Natural killer cell treated with Interleukin-12 subunit alpha and Interleukin-12 subunit beta and Interleukin-15 and Interleukin-18, amount 100 ng/mL, for 72 hours (primary cell): ENCODE data around the gene THAP11. TPM values are rescaled to one million over a fixed set of nuclear protein-coding genes. Genes with fewer than 3 reads are reported as not detected.
A peak's percentile ranks its signal among the peaks of the same experiment; 100 is the strongest.
"Not testable (repeated sequence)": the region's sequence is repeated elsewhere in the genome, so short reads cannot be mapped to it uniquely, and the experiment has no call there.

ENCODE experiments used
- ATAC-seq, 2 donors: fragments of 150-1000 bp; cut with Tn5 transposase in 1 of 2; sonication (Bioruptor Pico), chemical (Tn5 transposase) in 1 of 2; 2 replicates each; pipeline ENCODE4 v1.10.0; 2021
- DNase-seq: peaks from one replicate; pipeline ENCODE4 v3.0.0; 2022; ENCODE audit warnings: low spot score
- H3K27ac Mint-ChIP-seq, 2 donors: 1 replicate in 1 of 2; 2 replicates in 1 of 2; pipeline ENCODE4 v1.8.0; 2022; ENCODE audit warnings: mixed read lengths in 2 of 2, mild to moderate bottlenecking in 1 of 2, moderate library complexity in 1 of 2
- H3K27me3 Mint-ChIP-seq, 2 donors: 1 replicate in 1 of 2; 2 replicates in 1 of 2; pipeline ENCODE4 v1.8.0; 2022; ENCODE audit warnings: mixed read lengths in 2 of 2
- H3K36me3 Mint-ChIP-seq: one replicate; pipeline ENCODE4 v1.8.0; 2022; ENCODE audit warnings: mixed read lengths
- H3K4me1 Mint-ChIP-seq, 2 donors: 1 replicate in 1 of 2; 2 replicates in 1 of 2; pipeline ENCODE4 v1.8.0; 2022; ENCODE audit warnings: low read depth in 2 of 2, mixed read lengths in 2 of 2, mild to moderate bottlenecking in 1 of 2
- H3K4me3 Mint-ChIP-seq: one replicate; pipeline ENCODE4 v1.8.0; 2022; ENCODE audit warnings: mixed read lengths
- H3K9me3 Mint-ChIP-seq: 2 replicates; pipeline ENCODE4 v1.8.0; 2022; ENCODE audit warnings: mixed read lengths
- total RNA-seq, 2 donors: library from RNA; stranded (reverse); gene quantifications; one replicate each; pipeline ENCODE4 v1.2.3, GENCODE V29; 2022

THAP11 gene
- total RNA-seq, 2 donors from 2014 or later = 30.5 to 45.9 TPM

- Mint-ChIP-seq H3K4me3 (no peak overlapping the region), H3K9me3 (no peaks in the 10 kb centered on the region), H3K4me1 (peaks cover 24 to 40% of the 10 kb centered on the region in 2 donors), H3K27ac (peak overlapping the region in 1 of 2 donors; percentile 58), H3K27me3 (no peaks in the 10 kb centered on the region), H3K36me3 (no peaks in the 10 kb centered on the region)
- ATAC-seq (no peak), DNase-seq (no peak)
Measured at GRCh38 chr16:67861877-67862276, 19.8 kb downstream of the THAP11 start.

GRCh38 chr16:67862623-67863583 lies 20.8 kb downstream of the THAP11 start:
- ATAC-seq = no peak
- no peaks in the 10 kb centered on the region for H3K9me3 Mint-ChIP-seq
- H3K27ac Mint-ChIP-seq = no peak overlapping the region

GRCh38 chr16:67864044-67864443 lies 21.9 kb downstream of the THAP11 start:
- DNase-seq, H3K27ac Mint-ChIP-seq, H3K9me3 Mint-ChIP-seq, H3K27me3 Mint-ChIP-seq, ATAC-seq, H3K36me3 Mint-ChIP-seq, H3K4me3 Mint-ChIP-seq: not testable (repeated sequence)
- H3K4me1 Mint-ChIP-seq = peaks cover 12 to 21% of the 10 kb centered on the region in 2 donors

More at GRCh38 chr16:67862623-67863583, 20.8 kb downstream of the THAP11 start:
- no peak for DNase-seq
- H3K36me3 Mint-ChIP-seq = no peaks in the 10 kb centered on the region
- H3K4me3 Mint-ChIP-seq = no peak overlapping the region
- peaks cover 18 to 31% of the 10 kb centered on the region in 2 donors for H3K4me1 Mint-ChIP-seq
- no peaks in the 10 kb centered on the region for H3K27me3 Mint-ChIP-seq

GRCh38 chr16:67864594-67864993 lies 22.5 kb downstream of the THAP11 start:
- Mint-ChIP-seq H3K4me1 (peaks cover 12 to 19% of the 10 kb centered on the region in 2 donors), H3K9me3 (no peaks in the 10 kb centered on the region), H3K36me3 (no peaks in the 10 kb centered on the region), H3K27me3 (no peaks in the 10 kb centered on the region), H3K4me3 (no peak overlapping the region), H3K27ac (no peak overlapping the region)
- DNase-seq (no peak), ATAC-seq (no peak)

- Mint-ChIP-seq H3K27me3 (no peaks in the 10 kb centered on the region), H3K9me3 (no peaks in the 10 kb centered on the region), H3K4me1 (peaks cover 12 to 19% of the 10 kb centered on the region in 2 donors), H3K36me3 (no peaks in the 10 kb centered on the region), H3K27ac (no peak overlapping the region), H3K4me3 (no peak overlapping the region)
- DNase-seq (no peak), ATAC-seq (no peak)
Measured at GRCh38 chr16:67865318-67865717, 23.2 kb downstream of the THAP11 start.

GRCh38 chr16:67868290-67868689 lies 26.2 kb downstream of the THAP11 start:
- peaks cover 6 to 10% of the 10 kb centered on the region in 2 donors for H3K4me1 Mint-ChIP-seq
- no peak overlapping the region for H3K27ac Mint-ChIP-seq
- H3K4me3 Mint-ChIP-seq = no peak overlapping the region
- ATAC-seq (no peak), DNase-seq (no peak)
- H3K36me3 Mint-ChIP-seq = peaks cover 4% of the 10 kb centered on the region
- H3K9me3 Mint-ChIP-seq = no peaks in the 10 kb centered on the region
- H3K27me3 Mint-ChIP-seq = no peaks in the 10 kb centered on the region

- Mint-ChIP-seq H3K36me3 (peaks cover 10% of the 10 kb centered on the region), H3K4me3 (no peak overlapping the region), H3K27ac (no peak overlapping the region)
Measured at GRCh38 chr16:67869653-67870052, 27.5 kb downstream of the THAP11 start.

GRCh38 chr16:67871256-67871655 lies 29.1 kb downstream of the THAP11 start:
- peak overlapping the region in 1 of 2 donors; percentile 93 for H3K27ac Mint-ChIP-seq

More at GRCh38 chr16:67869653-67870052, 27.5 kb downstream of the THAP11 start:
- DNase-seq (no peak), ATAC-seq (no peak)
- H3K9me3 Mint-ChIP-seq = no peaks in the 10 kb centered on the region
- H3K27me3 Mint-ChIP-seq = no peaks in the 10 kb centered on the region
- peaks cover 18 to 21% of the 10 kb centered on the region in 2 donors for H3K4me1 Mint-ChIP-seq

GRCh38 chr16:67872131-67872630 lies 30.1 kb downstream of the THAP11 start:
- Mint-ChIP-seq H3K4me3 (peak overlapping the region; percentile 98), H3K27me3 (no peaks in the 10 kb centered on the region), H3K4me1 (peaks cover 32% of the 10 kb centered on the region in 2 donors), H3K36me3 (peaks cover 10% of the 10 kb centered on the region), H3K27ac (peak overlapping the region; percentile 83 to 93), H3K9me3 (no peaks in the 10 kb centered on the region)
- DNase-seq = no peak
- no peak for ATAC-seq

More at GRCh38 chr16:67871256-67871655, 29.1 kb downstream of the THAP11 start:
- no peak overlapping the region for H3K4me3 Mint-ChIP-seq
- H3K27me3 Mint-ChIP-seq = no peaks in the 10 kb centered on the region
- DNase-seq = no peak
- H3K4me1 Mint-ChIP-seq = peaks cover 32% of the 10 kb centered on the region in 2 donors
- H3K36me3 Mint-ChIP-seq = peaks cover 10% of the 10 kb centered on the region
- no peak for ATAC-seq
- no peaks in the 10 kb centered on the region for H3K9me3 Mint-ChIP-seq

- peak; percentile 95 to 98 for ATAC-seq
- Mint-ChIP-seq H3K9me3 (no peaks in the 10 kb centered on the region), H3K27ac (peak within 1 kb of the TSS; percentile 83 to 93), H3K4me1 (peaks cover 32 to 33% of the 10 kb centered on the region in 2 donors), H3K4me3 (peak within 1 kb of the TSS; percentile 98), H3K27me3 (no peaks in the 10 kb centered on the region), H3K36me3 (peaks cover 10% of the 10 kb centered on the region)
- peak; percentile 97 for DNase-seq
Measured at GRCh38 chr16:67872631-67873434, 30.7 kb downstream of the THAP11 start, which contains the start of gene EDC4. TSS of gene EDC4 (plus strand) at chr16:67873052. CDS start at chr16:67873262, 210 bp downstream.

GRCh38 chr16:67873435-67874370 lies 31.6 kb downstream of the THAP11 start:
- peak overlapping the region; percentile 83 to 93 for H3K27ac Mint-ChIP-seq
- ATAC-seq (peak in 1 of 2 donors; percentile 31), DNase-seq (no peak)
- peaks cover 32 to 34% of the 10 kb centered on the region in 2 donors for H3K4me1 Mint-ChIP-seq
- no peaks in the 10 kb centered on the region for H3K27me3 Mint-ChIP-seq
- no peaks in the 10 kb centered on the region for H3K9me3 Mint-ChIP-seq
- peak overlapping the region; percentile 98 for H3K4me3 Mint-ChIP-seq
- peaks cover 10% of the 10 kb centered on the region for H3K36me3 Mint-ChIP-seq

- H3K9me3 Mint-ChIP-seq = no peaks in the 10 kb centered on the region
- peak overlapping the region; percentile 83 to 93 for H3K27ac Mint-ChIP-seq
- no peak for DNase-seq
- peaks cover 10% of the 10 kb centered on the region for H3K36me3 Mint-ChIP-seq
- H3K27me3 Mint-ChIP-seq = no peaks in the 10 kb centered on the region
- peaks cover 32 to 34% of the 10 kb centered on the region in 2 donors for H3K4me1 Mint-ChIP-seq
- peak overlapping the region; percentile 98 for H3K4me3 Mint-ChIP-seq
- ATAC-seq = no peak
Measured at GRCh38 chr16:67874372-67874771, 32.3 kb downstream of the THAP11 start.
